HEK293 (cell line): Measurements from ENCODE around the gene JAZF1.

Experiments used
- CTCF ChIA-PET: fragments of 350-600 bp; formaldehyde crosslinking; extraction: SDS; loops from one replicate; lab custom pipeline; 2021; ENCODE audit warnings: antibody characterized with exemption; lab: Yijun Ruan, JAX
- POLR2A ChIA-PET: fragments of 300-600 bp; formaldehyde crosslinking; extraction: SDS; loops from one replicate; lab custom pipeline; 2020; ENCODE audit warnings: antibody characterized with exemption, inconsistent platforms; lab: Yijun Ruan, JAX
- H3K27ac ChIP-seq: fragments of 200-500 bp; sonication (Bioruptor generic); 2 replicates; pipeline ENCODE4 v1.5.1; 2014; ENCODE audit warnings: low read depth, low read length, control low read depth, inconsistent platforms; ENCODE audit errors: extremely low read depth
- H3K36me3 ChIP-seq, 2 experiments: fragments of 200-500 bp in 1 of 2; sonication (Bioruptor generic) in 1 of 2; 1 replicate in 1 of 2; 2 replicates in 1 of 2; pipeline ENCODE4 v1.5.1; 2014 to 2017; ENCODE audit warnings: inconsistent platforms in 2 of 2, low read length in 2 of 2; ENCODE audit not compliant: control insufficient read depth in 2 of 2, insufficient read depth in 1 of 2
- H3K4me1 ChIP-seq: fragments of 200-500 bp; sonication (Bioruptor generic); 2 replicates; pipeline ENCODE4 v1.5.1; 2014; ENCODE audit warnings: mild to moderate bottlenecking, low read length, inconsistent platforms; ENCODE audit not compliant: control insufficient read depth, insufficient read depth
- H3K4me3 ChIP-seq: 2 replicates; pipeline ENCODE4 v1.5.1; 2011; ENCODE audit warnings: low read depth, mild to moderate bottlenecking, control low read depth, low read length, moderate library complexity
- H3K9me3 ChIP-seq: fragments of 200-500 bp; sonication (Bioruptor generic); 2 replicates; pipeline ENCODE4 v1.5.1; 2014; ENCODE audit warnings: low read depth, low read length, inconsistent platforms; ENCODE audit not compliant: control insufficient read depth, insufficient read depth
- SETDB1 ChIP-seq: IDR thresholded peaks from one replicate; pipeline ENCODE4 v1.6.1; 2017; ENCODE audit warnings: mild to moderate bottlenecking, low read length, moderate library complexity, mixed read lengths; ENCODE audit not compliant: insufficient read length
- SP3 ChIP-seq: fragments of 450-650 bp; formaldehyde crosslinking; IDR thresholded peaks from 2 replicates; pipeline ENCODE4 v1.5.1; 2016; ENCODE audit warnings: missing biosample characterization, missing genetic modification characterization
- ZBTB17 ChIP-seq: fragments of 450-650 bp; formaldehyde crosslinking; IDR thresholded peaks from 2 replicates; pipeline ENCODE4 v1.5.1; 2016; ENCODE audit warnings: missing biosample characterization, missing genetic modification characterization
- ZNF10 ChIP-seq: fragments of 450-650 bp; formaldehyde crosslinking; IDR thresholded peaks from 2 replicates; pipeline ENCODE4 v1.5.1; 2017; ENCODE audit warnings: missing biosample characterization, missing genetic modification characterization
- ZNF112 ChIP-seq: fragments of 450-650 bp; formaldehyde crosslinking; IDR thresholded peaks from 2 replicates; pipeline ENCODE4 v1.5.0; 2017; ENCODE audit warnings: missing biosample characterization, missing genetic modification characterization
- ZNF23 ChIP-seq: fragments of 450-650 bp; formaldehyde crosslinking; IDR thresholded peaks from 2 replicates; pipeline ENCODE4 v1.5.1; 2016; ENCODE audit warnings: missing biosample characterization, missing genetic modification characterization, borderline replicate concordance
- ZNF600 ChIP-seq: fragments of 450-650 bp; formaldehyde crosslinking; IDR thresholded peaks from 2 replicates; pipeline ENCODE4 v1.5.1; 2016; ENCODE audit warnings: missing biosample characterization, missing genetic modification characterization
- ZNF660 ChIP-seq: fragments of 450-650 bp; IDR thresholded peaks from 2 replicates; pipeline ENCODE4 v1.5.1; 2018; ENCODE audit warnings: missing biosample characterization, mild to moderate bottlenecking, missing genetic modification characterization
- TF ChIP-seq, protein P1 (sequence below): fragments of 450-650 bp; formaldehyde crosslinking; IDR thresholded peaks from 2 replicates; pipeline ENCODE4 v1.5.1; 2017; ENCODE audit warnings: missing biosample characterization, missing genetic modification characterization
- TF ChIP-seq, protein P2 (sequence below): fragments of 450-650 bp; formaldehyde crosslinking; IDR thresholded peaks from 2 replicates; pipeline ENCODE4 v1.5.1; 2016; ENCODE audit warnings: missing biosample characterization, missing genetic modification characterization
- TF ChIP-seq, protein P3 (sequence below): fragments of 450-650 bp; formaldehyde crosslinking; IDR thresholded peaks from 2 replicates; pipeline ENCODE4 v1.5.1; 2016; ENCODE audit warnings: missing biosample characterization, missing genetic modification characterization
- TF ChIP-seq, protein P4 (sequence below): fragments of 450-650 bp; formaldehyde crosslinking; IDR thresholded peaks from 2 replicates; pipeline ENCODE4 v1.5.1; 2016; ENCODE audit warnings: missing biosample characterization, missing genetic modification characterization
- TF ChIP-seq, protein P5 (sequence below): fragments of 450-650 bp; formaldehyde crosslinking; IDR thresholded peaks from 2 replicates; pipeline ENCODE4 v1.5.1; 2016; ENCODE audit warnings: missing biosample characterization, missing genetic modification characterization
- TF ChIP-seq, protein P6 (sequence below): fragments of 450-650 bp; formaldehyde crosslinking; IDR thresholded peaks from 2 replicates; pipeline ENCODE4 v1.5.1; 2016; ENCODE audit warnings: missing biosample characterization, missing genetic modification characterization
- TF ChIP-seq, protein P7 (sequence below): IDR thresholded peaks from 2 replicates; pipeline ENCODE4 v1.6.1; 2011; ENCODE audit warnings: mild to moderate bottlenecking, low read depth, low read length, borderline replicate concordance

The JAZF1 gene

DNA sequence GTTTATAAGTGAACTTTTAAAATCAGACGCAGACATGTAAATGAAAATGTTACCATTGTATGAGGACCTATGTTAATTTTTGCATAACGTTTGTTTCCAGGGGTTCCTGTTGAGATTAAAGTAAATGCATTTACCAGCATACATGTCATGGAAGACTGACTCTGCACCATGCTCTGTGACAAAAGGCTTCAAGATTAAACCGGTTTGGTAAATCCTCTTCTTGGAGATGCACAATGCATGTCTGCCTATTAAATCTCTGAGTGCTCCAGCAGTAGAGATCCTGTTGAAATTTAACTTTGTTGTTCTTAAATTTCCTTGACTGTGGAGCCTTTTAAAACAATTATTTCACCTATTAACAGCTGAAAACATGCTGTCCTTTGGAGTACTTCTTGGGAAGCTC is 36.5 kb upstream of the JAZF1 start (continued):
- TF ChIP-seq, protein P1, sequence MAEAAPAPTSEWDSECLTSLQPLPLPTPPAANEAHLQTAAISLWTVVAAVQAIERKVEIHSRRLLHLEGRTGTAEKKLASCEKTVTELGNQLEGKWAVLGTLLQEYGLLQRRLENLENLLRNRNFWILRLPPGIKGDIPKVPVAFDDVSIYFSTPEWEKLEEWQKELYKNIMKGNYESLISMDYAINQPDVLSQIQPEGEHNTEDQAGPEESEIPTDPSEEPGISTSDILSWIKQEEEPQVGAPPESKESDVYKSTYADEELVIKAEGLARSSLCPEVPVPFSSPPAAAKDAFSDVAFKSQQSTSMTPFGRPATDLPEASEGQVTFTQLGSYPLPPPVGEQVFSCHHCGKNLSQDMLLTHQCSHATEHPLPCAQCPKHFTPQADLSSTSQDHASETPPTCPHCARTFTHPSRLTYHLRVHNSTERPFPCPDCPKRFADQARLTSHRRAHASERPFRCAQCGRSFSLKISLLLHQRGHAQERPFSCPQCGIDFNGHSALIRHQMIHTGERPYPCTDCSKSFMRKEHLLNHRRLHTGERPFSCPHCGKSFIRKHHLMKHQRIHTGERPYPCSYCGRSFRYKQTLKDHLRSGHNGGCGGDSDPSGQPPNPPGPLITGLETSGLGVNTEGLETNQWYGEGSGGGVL (tag by site-specific recombination): no peak
- TF ChIP-seq, protein P2, sequence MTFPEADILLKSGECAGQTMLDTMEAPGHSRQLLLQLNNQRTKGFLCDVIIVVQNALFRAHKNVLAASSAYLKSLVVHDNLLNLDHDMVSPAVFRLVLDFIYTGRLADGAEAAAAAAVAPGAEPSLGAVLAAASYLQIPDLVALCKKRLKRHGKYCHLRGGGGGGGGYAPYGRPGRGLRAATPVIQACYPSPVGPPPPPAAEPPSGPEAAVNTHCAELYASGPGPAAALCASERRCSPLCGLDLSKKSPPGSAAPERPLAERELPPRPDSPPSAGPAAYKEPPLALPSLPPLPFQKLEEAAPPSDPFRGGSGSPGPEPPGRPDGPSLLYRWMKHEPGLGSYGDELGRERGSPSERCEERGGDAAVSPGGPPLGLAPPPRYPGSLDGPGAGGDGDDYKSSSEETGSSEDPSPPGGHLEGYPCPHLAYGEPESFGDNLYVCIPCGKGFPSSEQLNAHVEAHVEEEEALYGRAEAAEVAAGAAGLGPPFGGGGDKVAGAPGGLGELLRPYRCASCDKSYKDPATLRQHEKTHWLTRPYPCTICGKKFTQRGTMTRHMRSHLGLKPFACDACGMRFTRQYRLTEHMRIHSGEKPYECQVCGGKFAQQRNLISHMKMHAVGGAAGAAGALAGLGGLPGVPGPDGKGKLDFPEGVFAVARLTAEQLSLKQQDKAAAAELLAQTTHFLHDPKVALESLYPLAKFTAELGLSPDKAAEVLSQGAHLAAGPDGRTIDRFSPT (tag by site-specific recombination): no peak
- TF ChIP-seq ZNF112 (tag by site-specific recombination) (no peak), SETDB1 (no peak)
- TF ChIP-seq, protein P3, sequence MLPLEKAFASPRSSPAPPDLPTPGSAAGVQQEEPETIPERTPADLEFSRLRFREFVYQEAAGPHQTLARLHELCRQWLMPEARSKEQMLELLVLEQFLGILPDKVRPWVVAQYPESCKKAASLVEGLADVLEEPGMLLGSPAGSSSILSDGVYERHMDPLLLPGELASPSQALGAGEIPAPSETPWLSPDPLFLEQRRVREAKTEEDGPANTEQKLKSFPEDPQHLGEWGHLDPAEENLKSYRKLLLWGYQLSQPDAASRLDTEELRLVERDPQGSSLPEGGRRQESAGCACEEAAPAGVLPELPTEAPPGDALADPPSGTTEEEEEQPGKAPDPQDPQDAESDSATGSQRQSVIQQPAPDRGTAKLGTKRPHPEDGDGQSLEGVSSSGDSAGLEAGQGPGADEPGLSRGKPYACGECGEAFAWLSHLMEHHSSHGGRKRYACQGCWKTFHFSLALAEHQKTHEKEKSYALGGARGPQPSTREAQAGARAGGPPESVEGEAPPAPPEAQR (tag by site-specific recombination): no peak
- TF ChIP-seq, protein P4, sequence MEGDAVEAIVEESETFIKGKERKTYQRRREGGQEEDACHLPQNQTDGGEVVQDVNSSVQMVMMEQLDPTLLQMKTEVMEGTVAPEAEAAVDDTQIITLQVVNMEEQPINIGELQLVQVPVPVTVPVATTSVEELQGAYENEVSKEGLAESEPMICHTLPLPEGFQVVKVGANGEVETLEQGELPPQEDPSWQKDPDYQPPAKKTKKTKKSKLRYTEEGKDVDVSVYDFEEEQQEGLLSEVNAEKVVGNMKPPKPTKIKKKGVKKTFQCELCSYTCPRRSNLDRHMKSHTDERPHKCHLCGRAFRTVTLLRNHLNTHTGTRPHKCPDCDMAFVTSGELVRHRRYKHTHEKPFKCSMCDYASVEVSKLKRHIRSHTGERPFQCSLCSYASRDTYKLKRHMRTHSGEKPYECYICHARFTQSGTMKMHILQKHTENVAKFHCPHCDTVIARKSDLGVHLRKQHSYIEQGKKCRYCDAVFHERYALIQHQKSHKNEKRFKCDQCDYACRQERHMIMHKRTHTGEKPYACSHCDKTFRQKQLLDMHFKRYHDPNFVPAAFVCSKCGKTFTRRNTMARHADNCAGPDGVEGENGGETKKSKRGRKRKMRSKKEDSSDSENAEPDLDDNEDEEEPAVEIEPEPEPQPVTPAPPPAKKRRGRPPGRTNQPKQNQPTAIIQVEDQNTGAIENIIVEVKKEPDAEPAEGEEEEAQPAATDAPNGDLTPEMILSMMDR: no peak

DNA sequence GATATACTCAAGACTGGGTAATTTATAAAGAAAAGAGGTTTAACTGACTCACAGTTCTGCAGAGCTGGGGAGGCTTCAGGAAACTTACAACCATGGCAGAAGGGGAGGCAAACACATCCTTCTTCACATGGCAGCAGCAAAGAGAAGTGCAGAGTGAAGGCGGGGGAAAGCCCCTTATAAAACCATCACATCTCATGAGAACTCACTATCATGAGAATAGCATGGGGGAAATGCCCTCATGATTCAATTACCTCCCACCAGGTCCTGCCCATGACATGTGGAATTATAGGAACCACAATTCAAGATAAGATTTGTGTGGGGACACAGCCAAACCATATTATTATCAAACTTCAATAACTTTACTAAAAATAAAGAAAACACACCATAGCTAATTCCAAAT is 30.4 kb upstream of the JAZF1 start:
- TF ChIP-seq ZNF600 (tag by site-specific recombination) (no peak), ZNF10 (tag by site-specific recombination) (no peak), ZNF660 (tag by site-specific recombination) (no peak), SETDB1 (no peak), ZNF23 (no peak), ZBTB17 (tag by site-specific recombination) (no peak), SP3 (no peak)
- TF ChIP-seq, protein P5, sequence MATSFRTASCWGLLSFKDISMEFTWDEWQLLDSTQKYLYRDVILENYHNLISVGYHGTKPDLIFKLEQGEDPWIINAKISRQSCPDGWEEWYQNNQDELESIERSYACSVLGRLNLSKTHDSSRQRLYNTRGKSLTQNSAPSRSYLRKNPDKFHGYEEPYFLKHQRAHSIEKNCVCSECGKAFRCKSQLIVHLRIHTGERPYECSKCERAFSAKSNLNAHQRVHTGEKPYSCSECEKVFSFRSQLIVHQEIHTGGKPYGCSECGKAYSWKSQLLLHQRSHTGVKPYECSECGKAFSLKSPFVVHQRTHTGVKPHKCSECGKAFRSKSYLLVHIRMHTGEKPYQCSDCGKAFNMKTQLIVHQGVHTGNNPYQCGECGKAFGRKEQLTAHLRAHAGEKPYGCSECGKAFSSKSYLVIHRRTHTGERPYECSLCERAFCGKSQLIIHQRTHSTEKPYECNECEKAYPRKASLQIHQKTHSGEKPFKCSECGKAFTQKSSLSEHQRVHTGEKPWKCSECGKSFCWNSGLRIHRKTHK (tag by site-specific recombination): no peak
- TF ChIP-seq, protein P6, sequence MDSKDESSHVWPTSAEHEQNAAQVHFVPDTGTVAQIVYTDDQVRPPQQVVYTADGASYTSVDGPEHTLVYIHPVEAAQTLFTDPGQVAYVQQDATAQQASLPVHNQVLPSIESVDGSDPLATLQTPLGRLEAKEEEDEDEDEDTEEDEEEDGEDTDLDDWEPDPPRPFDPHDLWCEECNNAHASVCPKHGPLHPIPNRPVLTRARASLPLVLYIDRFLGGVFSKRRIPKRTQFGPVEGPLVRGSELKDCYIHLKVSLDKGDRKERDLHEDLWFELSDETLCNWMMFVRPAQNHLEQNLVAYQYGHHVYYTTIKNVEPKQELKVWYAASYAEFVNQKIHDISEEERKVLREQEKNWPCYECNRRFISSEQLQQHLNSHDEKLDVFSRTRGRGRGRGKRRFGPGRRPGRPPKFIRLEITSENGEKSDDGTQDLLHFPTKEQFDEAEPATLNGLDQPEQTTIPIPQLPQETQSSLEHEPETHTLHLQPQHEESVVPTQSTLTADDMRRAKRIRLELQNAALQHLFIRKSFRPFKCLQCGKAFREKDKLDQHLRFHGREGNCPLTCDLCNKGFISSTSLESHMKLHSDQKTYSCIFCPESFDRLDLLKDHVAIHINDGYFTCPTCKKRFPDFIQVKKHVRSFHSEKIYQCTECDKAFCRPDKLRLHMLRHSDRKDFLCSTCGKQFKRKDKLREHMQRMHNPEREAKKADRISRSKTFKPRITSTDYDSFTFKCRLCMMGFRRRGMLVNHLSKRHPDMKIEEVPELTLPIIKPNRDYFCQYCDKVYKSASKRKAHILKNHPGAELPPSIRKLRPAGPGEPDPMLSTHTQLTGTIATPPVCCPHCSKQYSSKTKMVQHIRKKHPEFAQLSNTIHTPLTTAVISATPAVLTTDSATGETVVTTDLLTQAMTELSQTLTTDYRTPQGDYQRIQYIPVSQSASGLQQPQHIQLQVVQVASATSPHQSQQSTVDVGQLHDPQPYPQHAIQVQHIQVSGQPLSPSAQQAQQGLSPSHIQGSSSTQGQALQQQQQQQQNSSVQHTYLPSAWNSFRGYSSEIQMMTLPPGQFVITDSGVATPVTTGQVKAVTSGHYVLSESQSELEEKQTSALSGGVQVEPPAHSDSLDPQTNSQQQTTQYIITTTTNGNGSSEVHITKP (tag by site-specific recombination): no peak
- TF ChIP-seq, protein P7, sequence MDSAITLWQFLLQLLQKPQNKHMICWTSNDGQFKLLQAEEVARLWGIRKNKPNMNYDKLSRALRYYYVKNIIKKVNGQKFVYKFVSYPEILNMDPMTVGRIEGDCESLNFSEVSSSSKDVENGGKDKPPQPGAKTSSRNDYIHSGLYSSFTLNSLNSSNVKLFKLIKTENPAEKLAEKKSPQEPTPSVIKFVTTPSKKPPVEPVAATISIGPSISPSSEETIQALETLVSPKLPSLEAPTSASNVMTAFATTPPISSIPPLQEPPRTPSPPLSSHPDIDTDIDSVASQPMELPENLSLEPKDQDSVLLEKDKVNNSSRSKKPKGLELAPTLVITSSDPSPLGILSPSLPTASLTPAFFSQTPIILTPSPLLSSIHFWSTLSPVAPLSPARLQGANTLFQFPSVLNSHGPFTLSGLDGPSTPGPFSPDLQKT: no peak
- no peak overlapping the region for H3K4me3 ChIP-seq
- no peaks in the 10 kb centered on the region for H3K36me3 ChIP-seq
- no peak overlapping the region for H3K27ac ChIP-seq
- no peaks in the 10 kb centered on the region for H3K9me3 ChIP-seq
- H3K4me1 ChIP-seq: no peaks in the 10 kb centered on the region
- POLR2A ChIA-PET: no interaction called here
- CTCF ChIA-PET: no interaction called here
